Measurements from ENCODE around the gene KCNJ4. TPM values are rescaled to one million over a fixed set of nuclear protein-coding genes. Genes with fewer than 3 reads are reported as not detected.

KCNJ4 gene
- total RNA-seq, 1 experiment from 2014 or later = 0.92 TPM

DNA sequence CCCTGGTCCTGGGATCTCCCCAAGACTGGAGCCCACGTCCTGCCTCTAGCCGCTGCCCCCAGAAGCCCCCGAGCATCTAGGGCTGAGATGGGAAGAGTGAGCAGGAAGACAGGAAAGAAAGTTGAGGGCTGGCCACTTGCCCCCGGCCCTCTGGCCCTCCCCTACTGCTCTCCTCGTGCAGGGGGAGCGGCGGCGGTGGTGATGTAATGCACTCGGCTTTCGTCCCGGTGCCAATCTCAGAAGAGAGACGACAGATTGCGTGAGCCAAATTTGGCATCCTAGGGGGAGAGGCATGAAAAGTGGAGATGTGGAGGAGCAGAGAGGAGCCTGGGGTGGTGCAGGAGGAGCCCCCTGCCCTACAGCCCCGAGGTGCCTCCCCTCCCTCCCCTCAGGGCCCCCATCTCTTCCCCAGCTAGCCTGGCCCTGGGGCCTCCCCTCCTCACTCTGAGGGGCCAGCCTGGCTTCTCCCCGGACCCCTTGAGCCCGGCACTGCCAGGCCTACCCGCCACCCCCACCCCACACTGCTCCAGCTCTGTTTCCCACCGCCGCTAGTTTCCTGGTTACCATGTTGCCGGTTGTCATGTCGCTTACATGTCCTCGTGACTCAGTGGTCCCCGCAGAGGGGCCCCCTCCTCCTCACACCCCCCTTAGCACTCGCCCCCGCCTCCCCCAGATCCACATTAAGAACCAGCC, 2.5 kb downstream of the KCNJ4 start:
- Histone ChIP-seq H3K79me2 (ENCODE audit: insufficient read depth, low read length) (no peaks in the 10 kb centered on the region), H4K5ac (ENCODE audit: insufficient read length, low read depth, low read length) (no peak overlapping the region), H2BK20ac (ENCODE audit: low read depth, low read length, poor library complexity, severe bottlenecking) (no peak overlapping the region), H3K27me3 (ENCODE audit: insufficient read depth, low read length) (peaks cover 19% of the 10 kb centered on the region), H3K56ac (ENCODE audit: insufficient read length, low read depth, low read length) (no peak overlapping the region), H4K91ac (ENCODE audit: insufficient read length, low read depth, low read length) (no peak overlapping the region), H2AK5ac (ENCODE audit: insufficient read length, low read length) (no peak overlapping the region), H2BK15ac (ENCODE audit: low read depth, low read length) (no peak overlapping the region), H3K4me1 (ENCODE audit: insufficient read depth, low read length) (peaks cover 3% of the 10 kb centered on the region; the same call in 1 of the 2 replicates), H3K23me2 (ENCODE audit: insufficient read length, low read depth, low read length, poor library complexity, severe bottlenecking) (peaks cover 12% of the 10 kb centered on the region), H3K4ac (ENCODE audit: low read depth, low read length) (no peak overlapping the region), H3K4me2 (ENCODE audit: insufficient read depth, insufficient read length, low read length) (no peak overlapping the region), H2BK120ac (ENCODE audit: low read depth, low read length, poor library complexity, severe bottlenecking) (no peak overlapping the region), H2BK5ac (ENCODE audit: insufficient read length, low read length) (no peak overlapping the region), H2AFZ (ENCODE audit: low read length) (no peak overlapping the region), H3K14ac (ENCODE audit: insufficient read depth, low read length) (no peak overlapping the region), H2BK12ac (ENCODE audit: insufficient read length, low read depth, low read length) (no peak overlapping the region), H3K23ac (ENCODE audit: insufficient read length, low read depth, low read length) (no peak overlapping the region), H3T11ph (ENCODE audit: low read length) (no peak overlapping the region), H3K9me3 (ENCODE audit: control insufficient read depth, low read depth, low read length) (no peaks in the 10 kb centered on the region), H3K9ac (ENCODE audit: extremely low read depth, insufficient read length, low read length) (no peak overlapping the region), H4K8ac (replicated peaks; ENCODE audit: insufficient read length, low read depth, low read length) (no peak overlapping the region), H4K20me1 (ENCODE audit: control insufficient read depth, insufficient read depth, insufficient read length) (peaks cover 4% of the 10 kb centered on the region), H3K27ac (ENCODE audit: insufficient read length, low read depth, low read length) (no peak overlapping the region), H3K18ac (ENCODE audit: insufficient read length, low read depth, low read length) (no peak overlapping the region), H3K79me1 (ENCODE audit: insufficient read depth, low read depth, low read length, poor library complexity, severe bottlenecking) (no peaks in the 10 kb centered on the region)
- TF ChIP-seq, protein P1, sequence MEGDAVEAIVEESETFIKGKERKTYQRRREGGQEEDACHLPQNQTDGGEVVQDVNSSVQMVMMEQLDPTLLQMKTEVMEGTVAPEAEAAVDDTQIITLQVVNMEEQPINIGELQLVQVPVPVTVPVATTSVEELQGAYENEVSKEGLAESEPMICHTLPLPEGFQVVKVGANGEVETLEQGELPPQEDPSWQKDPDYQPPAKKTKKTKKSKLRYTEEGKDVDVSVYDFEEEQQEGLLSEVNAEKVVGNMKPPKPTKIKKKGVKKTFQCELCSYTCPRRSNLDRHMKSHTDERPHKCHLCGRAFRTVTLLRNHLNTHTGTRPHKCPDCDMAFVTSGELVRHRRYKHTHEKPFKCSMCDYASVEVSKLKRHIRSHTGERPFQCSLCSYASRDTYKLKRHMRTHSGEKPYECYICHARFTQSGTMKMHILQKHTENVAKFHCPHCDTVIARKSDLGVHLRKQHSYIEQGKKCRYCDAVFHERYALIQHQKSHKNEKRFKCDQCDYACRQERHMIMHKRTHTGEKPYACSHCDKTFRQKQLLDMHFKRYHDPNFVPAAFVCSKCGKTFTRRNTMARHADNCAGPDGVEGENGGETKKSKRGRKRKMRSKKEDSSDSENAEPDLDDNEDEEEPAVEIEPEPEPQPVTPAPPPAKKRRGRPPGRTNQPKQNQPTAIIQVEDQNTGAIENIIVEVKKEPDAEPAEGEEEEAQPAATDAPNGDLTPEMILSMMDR (conservative IDR thresholded peaks at IDR 0.05) = no peak
- no peak overlapping the region; a peak in 1 of 7 replicates for H3K27ac Mint-ChIP-seq
- DNase-seq = no peak
- H3K36me3 Mint-ChIP-seq (ENCODE audit: insufficient read depth in 1 of 3, low read depth in 3 of 3) = no peaks in the 10 kb centered on the region; a peak in 2 of 7 replicates
- H3K4me1 Mint-ChIP-seq = peaks cover 29 to 49% of the 10 kb centered on the region in 2 experiments
- H3K4me3 Mint-ChIP-seq = peak overlapping the region in 1 of 2 experiments; percentile 67; a peak in 2 of 5 replicates
- H3K9me3 Mint-ChIP-seq = no peaks in the 10 kb centered on the region; a peak in 1 of 5 replicates
- H3K27me3 Mint-ChIP-seq (ENCODE audit: low read depth) = peaks cover 74% of the 10 kb centered on the region
- no CpG with 5 or more reads among the region's 25 CpGs for WGBS (ENCODE audit: extremely low coverage, insufficient read length, low lambda C conversion rate)

All from H9 (cell line).